NCI-H128 (cell line): ENCODE results near the gene SAMD4A.

Source experiments
- DNase-seq: peaks from one replicate; lab custom pipeline; 2025; ENCODE audit not compliant: unreplicated experiment; lab: John Stamatoyannopoulos, UW

The SAMD4A gene

GRCh38 chr14:54774824-54775223, 207.9 kb downstream of the SAMD4A start:
- DNase-seq = no peak

DNA sequence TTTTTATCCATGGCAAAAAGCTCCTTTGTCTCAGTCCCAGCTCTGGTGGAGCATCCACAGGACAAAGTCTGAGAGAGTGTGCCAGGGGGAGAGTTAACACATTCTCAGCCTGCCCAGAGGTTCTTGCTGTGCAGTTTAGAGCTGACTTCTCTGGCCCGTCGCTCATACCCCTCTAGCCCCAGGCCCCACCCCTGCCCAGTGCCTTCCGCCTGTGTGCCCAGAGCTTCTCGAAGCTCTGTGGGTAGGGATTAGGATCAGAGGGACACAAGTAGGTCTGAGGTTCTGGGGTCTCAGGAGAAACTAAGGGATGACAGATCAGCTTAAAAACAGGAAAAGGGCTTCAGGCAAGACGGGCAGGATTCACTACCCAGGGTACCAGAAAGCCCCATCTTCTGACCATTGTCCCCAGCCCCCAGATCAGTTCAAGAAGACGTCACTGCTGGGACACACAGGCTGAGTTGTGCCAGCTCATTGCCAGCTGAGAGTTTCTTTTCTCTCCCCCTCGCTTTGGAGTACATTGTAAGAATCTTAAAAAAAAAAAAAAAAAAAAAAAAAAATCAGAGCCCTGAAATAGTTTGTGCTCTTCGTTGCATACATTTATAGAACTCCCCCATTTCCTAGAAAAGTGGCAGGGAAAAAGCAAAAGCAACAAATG, 208.7 kb downstream of the SAMD4A start:
- no peak for DNase-seq

DNA sequence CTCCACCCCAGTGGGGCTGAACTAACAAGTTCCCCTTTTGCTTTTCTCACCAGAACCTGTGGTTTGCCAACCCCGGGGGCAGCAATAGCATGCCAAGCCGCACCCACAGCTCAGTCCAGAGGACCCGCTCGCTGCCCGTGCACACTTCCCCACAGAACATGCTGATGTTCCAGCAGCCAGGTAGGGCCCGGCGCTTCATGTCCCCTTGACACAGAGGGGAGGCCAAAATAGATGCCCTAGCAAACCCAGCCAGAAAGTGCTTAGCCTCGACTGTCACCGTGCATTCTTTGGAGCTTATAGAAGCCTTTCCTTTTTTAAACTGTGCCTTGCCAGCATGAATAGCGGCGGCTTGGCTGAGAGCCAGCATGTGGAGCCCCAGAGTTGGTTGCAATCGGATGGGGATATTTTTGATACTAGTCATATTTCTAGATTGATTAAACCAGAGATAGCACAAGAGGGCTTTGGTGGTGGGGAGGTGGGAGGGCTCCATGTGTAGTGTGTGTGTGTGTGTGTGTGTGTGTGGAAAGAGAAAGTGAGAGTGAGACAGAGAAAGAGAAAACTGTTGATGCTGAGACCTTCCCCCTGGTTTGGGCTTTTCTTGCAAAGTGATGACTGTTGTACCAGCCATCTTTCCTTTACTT, 209.6 kb downstream of the SAMD4A start:
- DNase-seq = no peak

- no peak for DNase-seq
Observed at GRCh38 chr14:54777395-54777794, 210.5 kb downstream of the SAMD4A start.

GRCh38 chr14:54778618-54779345, 211.9 kb downstream of the SAMD4A start:
- DNase-seq = no peak

DNA sequence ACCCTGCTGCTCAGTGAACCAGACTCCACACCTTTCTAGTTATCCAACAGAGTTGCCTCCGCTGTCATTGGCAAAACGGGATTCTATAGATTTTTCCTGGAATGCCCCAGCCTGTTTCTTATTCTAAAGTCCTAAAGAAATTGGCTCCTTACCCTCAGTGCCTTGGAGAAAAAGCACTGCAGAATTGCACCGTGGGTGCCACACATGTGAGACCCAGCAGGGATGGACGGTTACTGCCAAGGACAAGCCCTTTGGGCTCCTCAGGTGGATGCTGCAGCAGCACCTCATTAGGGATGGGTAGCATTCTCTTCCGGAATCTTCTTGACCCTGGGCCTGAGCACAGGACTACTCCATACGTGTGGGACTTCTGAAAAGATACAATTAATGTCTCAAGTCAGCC, 214.2 kb downstream of the SAMD4A start:
- DNase-seq = no peak

GRCh38 chr14:54781961-54782750, 215.2 kb downstream of the SAMD4A start:
- DNase-seq = no peak

DNA sequence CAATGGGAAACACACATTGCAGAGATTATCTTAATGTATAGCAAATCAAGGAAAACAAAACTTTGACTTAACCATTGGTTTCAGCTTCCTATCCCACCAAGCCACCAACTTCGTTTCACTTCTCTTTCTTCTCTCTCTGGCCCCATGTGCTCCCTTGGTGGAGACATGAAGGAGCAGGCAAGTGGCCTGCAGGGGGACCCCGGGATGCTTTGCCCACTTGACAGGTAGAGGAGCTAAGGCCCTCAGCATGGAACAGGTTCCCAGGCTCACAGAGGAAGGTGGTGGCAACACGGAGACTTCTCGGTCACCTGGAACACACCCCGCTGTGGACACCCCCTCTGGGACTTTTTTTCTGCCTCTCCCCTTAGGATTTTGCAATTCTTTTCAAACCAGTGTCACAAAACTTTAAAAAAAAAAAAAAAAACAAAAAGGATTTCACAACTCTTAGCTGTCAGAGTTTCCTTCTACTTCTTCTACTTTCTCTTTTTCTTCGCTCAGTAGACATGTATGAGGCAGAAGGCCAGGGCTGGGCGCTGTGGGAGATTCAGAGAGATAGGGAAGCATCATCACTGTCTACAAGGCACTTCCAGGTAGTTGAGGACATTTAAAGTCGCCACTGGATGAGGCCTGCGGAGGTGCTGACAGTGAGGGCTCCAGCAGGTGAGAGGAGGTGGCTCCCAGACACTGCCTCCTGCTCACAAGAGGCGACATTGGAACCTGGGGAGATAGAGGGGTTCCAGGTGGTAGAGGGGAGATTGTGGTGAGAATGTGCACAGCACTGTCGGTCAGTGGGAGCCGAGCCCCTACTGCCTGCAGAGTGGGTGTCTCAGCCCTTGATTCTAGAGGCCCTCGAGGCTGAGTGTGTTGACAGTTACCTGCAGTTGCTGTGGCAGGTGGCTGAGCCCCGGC, 216.1 kb downstream of the SAMD4A start:
- no peak for DNase-seq

DNA sequence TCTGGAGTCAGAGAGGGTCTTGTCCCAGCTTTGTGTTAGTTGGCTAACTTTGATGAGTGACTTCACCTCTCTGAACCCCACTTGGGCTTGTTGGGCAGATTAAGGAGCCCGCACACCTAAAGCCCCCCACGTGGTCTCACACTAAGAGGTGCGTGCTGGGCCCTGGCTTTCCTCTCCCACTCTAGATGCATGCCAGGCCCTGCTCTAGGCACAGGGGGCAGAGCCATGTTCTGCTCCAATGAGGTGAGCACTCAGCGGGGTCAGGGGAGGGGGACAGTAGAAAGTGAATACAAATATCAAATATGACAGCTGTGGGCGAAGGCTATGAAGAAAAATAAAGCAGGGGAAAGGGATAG, 216.7 kb downstream of the SAMD4A start:
- DNase-seq = no peak

DNA sequence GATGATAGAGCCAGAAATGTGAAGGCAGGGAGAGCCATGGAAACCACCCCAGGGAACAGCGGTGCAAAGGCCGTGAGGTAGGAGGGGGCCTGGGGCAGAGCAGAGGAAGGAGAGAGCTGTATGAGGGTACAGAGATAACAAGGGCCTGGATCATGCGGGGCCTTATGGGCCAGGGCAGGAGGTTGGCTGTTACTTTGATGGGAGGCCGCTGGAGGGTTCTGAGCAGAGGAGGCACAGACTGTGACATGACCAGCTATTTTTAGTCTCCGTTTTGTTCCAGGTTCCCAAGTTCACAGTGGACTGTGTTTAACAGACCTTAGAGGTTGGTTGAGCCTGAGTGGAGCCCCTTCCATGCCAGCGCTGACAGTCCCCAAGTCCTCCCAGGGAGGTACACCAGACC, 217.1 kb downstream of the SAMD4A start:
- no peak for DNase-seq

DNA sequence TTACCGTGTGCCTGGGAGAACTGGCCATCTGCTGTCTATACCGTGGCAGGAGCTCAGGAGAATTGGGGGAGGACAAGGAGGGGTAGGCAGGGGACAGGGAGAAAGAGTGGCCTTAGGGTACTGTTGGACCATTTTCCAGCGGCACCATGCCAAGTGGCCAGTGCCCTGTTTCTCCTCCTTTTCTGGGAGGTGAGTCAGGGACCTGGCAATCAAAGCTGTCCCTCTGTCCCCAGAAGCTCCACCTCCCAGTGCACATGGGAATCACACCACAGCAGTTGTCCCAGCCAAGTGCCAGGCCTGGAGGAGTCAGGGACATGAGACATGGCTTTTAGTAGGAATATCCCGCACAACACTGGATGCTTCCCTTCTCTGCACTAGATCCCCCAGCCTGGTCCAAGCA, 217.7 kb downstream of the SAMD4A start:
- no peak for DNase-seq

GRCh38 chr14:54785136-54785777, 218.3 kb downstream of the SAMD4A start:
- no peak for DNase-seq

- no peak for DNase-seq
Observed at GRCh38 chr14:54785778-54786770, 219.1 kb downstream of the SAMD4A start.

- no peak for DNase-seq
Observed at GRCh38 chr14:54786838-54787237, 219.9 kb downstream of the SAMD4A start.

DNA sequence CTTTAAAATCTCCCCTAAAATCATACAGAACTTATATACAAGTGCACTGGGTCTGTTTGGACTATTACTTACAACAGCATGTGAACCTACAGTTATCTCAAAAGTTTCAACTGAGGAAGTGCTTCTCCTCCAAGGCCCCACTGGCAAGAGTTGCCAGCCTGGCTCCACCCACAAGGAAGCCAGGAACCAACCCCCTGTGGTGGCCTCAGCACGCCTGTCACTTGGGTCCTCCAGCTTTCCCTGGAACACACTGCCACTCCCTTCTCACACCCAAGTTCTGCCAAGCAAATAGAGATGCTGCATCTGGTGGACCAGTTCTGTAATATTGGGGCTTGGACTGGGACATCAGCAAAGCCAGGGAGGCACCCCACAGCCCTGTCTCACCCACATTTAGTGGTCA, 220.3 kb downstream of the SAMD4A start:
- DNase-seq = no peak

GRCh38 chr14:54788701-54789100, 221.8 kb downstream of the SAMD4A start:
- no peak for DNase-seq

- DNase-seq = no peak
Observed at GRCh38 chr14:54789166-54789565, 222.2 kb downstream of the SAMD4A start.

- no peak for DNase-seq
Observed at GRCh38 chr14:54789781-54790480, 223.0 kb downstream of the SAMD4A start.
